Mucosa of stomach (tissue), 1 donor: ENCODE data around the gene NDUFB8.

Experiments
- H3K27me3 ChIP-seq: one replicate; pipeline ENCODE4 v1.7.0; 2013; ENCODE audit warnings: mild to moderate bottlenecking, low read length; ENCODE audit not compliant: control insufficient read depth, insufficient read depth
- H3K36me3 ChIP-seq: one replicate; pipeline ENCODE4 v1.7.0; 2013; ENCODE audit warnings: low read length; ENCODE audit not compliant: control insufficient read depth, insufficient read depth
- H3K4me1 ChIP-seq: one replicate; pipeline ENCODE4 v1.7.0; 2013; ENCODE audit warnings: mild to moderate bottlenecking, low read length; ENCODE audit not compliant: control insufficient read depth, insufficient read depth
- H3K4me3 ChIP-seq: one replicate; pipeline ENCODE4 v1.7.0; 2013; ENCODE audit warnings: low read length
- H3K9ac ChIP-seq: one replicate; pipeline ENCODE4 v1.7.0; 2013; ENCODE audit warnings: mild to moderate bottlenecking, low read length, moderate library complexity
- H3K9me3 ChIP-seq: one replicate; pipeline ENCODE4 v1.7.0; 2013; ENCODE audit warnings: mild to moderate bottlenecking, low read length, moderate library complexity; ENCODE audit not compliant: control insufficient read depth
- donor health status: Pancreatic carcinoma.

Gene NDUFB8

GRCh38 chr10:100516847-100517246 is 12.8 kb downstream of the NDUFB8 start:
- H3K27me3 ChIP-seq = peaks cover 14% of the 10 kb centered on the region
- peaks cover 13% of the 10 kb centered on the region for H3K4me1 ChIP-seq
- no peak overlapping the region for H3K4me3 ChIP-seq
- H3K9ac ChIP-seq = no peak overlapping the region
- no peaks in the 10 kb centered on the region for H3K9me3 ChIP-seq
- no peaks in the 10 kb centered on the region for H3K36me3 ChIP-seq

- Histone ChIP-seq H3K4me3 (no peak overlapping the region), H3K9ac (no peak overlapping the region), H3K36me3 (no peaks in the 10 kb centered on the region), H3K4me1 (peaks cover 18% of the 10 kb centered on the region), H3K9me3 (no peaks in the 10 kb centered on the region), H3K27me3 (peaks cover 14% of the 10 kb centered on the region)
These were observed 14.1 kb downstream of the NDUFB8 start for GRCh38 chr10:100515612-100516011.

GRCh38 chr10:100510533-100511308 is 18.9 kb downstream of the NDUFB8 start:
- H3K4me3 ChIP-seq = no peak overlapping the region
- peaks cover 16% of the 10 kb centered on the region for H3K4me1 ChIP-seq
- no peaks in the 10 kb centered on the region for H3K27me3 ChIP-seq
- no peak overlapping the region for H3K9ac ChIP-seq
- no peaks in the 10 kb centered on the region for H3K36me3 ChIP-seq
- no peaks in the 10 kb centered on the region for H3K9me3 ChIP-seq

- H3K4me1 ChIP-seq = peaks cover 16% of the 10 kb centered on the region
- no peaks in the 10 kb centered on the region for H3K27me3 ChIP-seq
- no peaks in the 10 kb centered on the region for H3K9me3 ChIP-seq
- H3K36me3 ChIP-seq = no peaks in the 10 kb centered on the region
- no peak overlapping the region for H3K4me3 ChIP-seq
- H3K9ac ChIP-seq = no peak overlapping the region
These were observed 20.3 kb downstream of the NDUFB8 start for GRCh38 chr10:100509241-100509840.

- no peaks in the 10 kb centered on the region for H3K36me3 ChIP-seq
- no peak overlapping the region for H3K4me3 ChIP-seq
- H3K9ac ChIP-seq = no peak overlapping the region
- no peaks in the 10 kb centered on the region for H3K27me3 ChIP-seq
- H3K9me3 ChIP-seq = no peaks in the 10 kb centered on the region
- H3K4me1 ChIP-seq = peaks cover 16% of the 10 kb centered on the region
These were observed 20.9 kb downstream of the NDUFB8 start for GRCh38 chr10:100508691-100509150.

- no peaks in the 10 kb centered on the region for H3K36me3 ChIP-seq
- no peak overlapping the region for H3K9ac ChIP-seq
- no peaks in the 10 kb centered on the region for H3K27me3 ChIP-seq
- peaks cover 16% of the 10 kb centered on the region for H3K4me1 ChIP-seq
- H3K4me3 ChIP-seq = no peak overlapping the region
- H3K9me3 ChIP-seq = no peaks in the 10 kb centered on the region
These were observed 21.4 kb downstream of the NDUFB8 start for GRCh38 chr10:100508266-100508665.

GRCh38 chr10:100507357-100507732 is 22.3 kb downstream of the NDUFB8 start:
- Histone ChIP-seq H3K9ac (no peak overlapping the region), H3K36me3 (no peaks in the 10 kb centered on the region), H3K9me3 (no peaks in the 10 kb centered on the region), H3K27me3 (no peaks in the 10 kb centered on the region), H3K4me3 (no peak overlapping the region), H3K4me1 (peaks cover 16% of the 10 kb centered on the region)

- Histone ChIP-seq H3K36me3 (no peaks in the 10 kb centered on the region), H3K9me3 (no peaks in the 10 kb centered on the region), H3K27me3 (no peaks in the 10 kb centered on the region), H3K9ac (no peak overlapping the region), H3K4me1 (peaks cover 16% of the 10 kb centered on the region), H3K4me3 (no peak overlapping the region)
These were observed 22.9 kb downstream of the NDUFB8 start for GRCh38 chr10:100506596-100507356.

GRCh38 chr10:100505164-100505563 is 24.5 kb downstream of the NDUFB8 start:
- peaks cover 7% of the 10 kb centered on the region for H3K4me1 ChIP-seq
- H3K4me3 ChIP-seq = no peak overlapping the region
- no peaks in the 10 kb centered on the region for H3K9me3 ChIP-seq
- no peaks in the 10 kb centered on the region for H3K36me3 ChIP-seq
- H3K9ac ChIP-seq = no peak overlapping the region
- no peaks in the 10 kb centered on the region for H3K27me3 ChIP-seq

GRCh38 chr10:100504096-100504495 is 25.6 kb downstream of the NDUFB8 start:
- no peaks in the 10 kb centered on the region for H3K36me3 ChIP-seq
- H3K9me3 ChIP-seq = no peaks in the 10 kb centered on the region
- H3K27me3 ChIP-seq = no peaks in the 10 kb centered on the region
- peaks cover 4% of the 10 kb centered on the region for H3K4me1 ChIP-seq
- no peak overlapping the region for H3K4me3 ChIP-seq
- H3K9ac ChIP-seq = no peak overlapping the region

GRCh38 chr10:100502926-100503494 is 26.7 kb downstream of the NDUFB8 start:
- Histone ChIP-seq H3K9ac (no peak overlapping the region), H3K27me3 (no peaks in the 10 kb centered on the region), H3K9me3 (no peaks in the 10 kb centered on the region), H3K36me3 (no peaks in the 10 kb centered on the region), H3K4me3 (no peak overlapping the region), H3K4me1 (no peaks in the 10 kb centered on the region)

GRCh38 chr10:100501423-100501822 is 28.2 kb downstream of the NDUFB8 start:
- H3K36me3 ChIP-seq = no peaks in the 10 kb centered on the region
- H3K27me3 ChIP-seq = no peaks in the 10 kb centered on the region
- H3K4me1 ChIP-seq = no peaks in the 10 kb centered on the region

More at GRCh38 chr10:100501423-100501822, 28.2 kb downstream of the NDUFB8 start:
- Histone ChIP-seq H3K4me3 (no peak overlapping the region), H3K9me3 (no peaks in the 10 kb centered on the region), H3K9ac (no peak overlapping the region)
